ENCODE results near the gene BCL2L15. TPM values are rescaled to one million over a fixed set of nuclear protein-coding genes. Genes with fewer than 3 reads are reported as not detected.

Gene BCL2L15
- total RNA-seq, 6 experiments from 2014 or later, result 0.41 to 0.59 TPM; not detected in 4

DNA sequence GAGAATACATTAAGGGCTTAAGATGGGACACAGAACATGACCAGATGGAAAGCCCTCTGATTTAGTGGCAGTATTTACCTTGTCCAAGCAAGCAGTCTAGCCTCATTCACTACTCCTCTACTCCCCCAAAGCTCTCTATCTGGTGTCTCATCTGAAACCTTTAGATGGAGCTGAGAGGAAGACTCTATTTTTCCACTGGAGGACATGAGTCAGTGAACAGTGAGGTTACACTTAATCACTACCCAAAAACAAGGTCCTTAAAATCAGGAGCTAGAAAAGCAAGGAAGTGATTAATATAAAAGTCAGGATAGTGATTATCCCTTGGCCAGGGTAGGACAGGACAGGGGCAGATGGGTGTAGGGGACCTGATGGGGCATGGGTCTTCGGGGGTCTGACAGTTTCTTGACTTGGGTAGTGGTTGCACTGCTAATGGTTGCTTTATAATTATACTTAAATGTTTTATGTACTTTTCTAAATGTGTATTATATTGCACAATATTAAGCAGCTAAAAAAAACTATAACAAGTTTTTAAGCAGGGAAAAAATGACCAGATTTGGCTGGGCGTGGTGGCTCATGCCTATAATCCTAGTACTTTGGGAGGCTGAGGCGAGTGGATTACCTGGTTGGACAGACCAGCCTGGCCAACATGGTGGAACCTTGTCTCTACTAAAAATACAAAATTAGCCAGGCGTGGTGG is 18.8 kb downstream of the BCL2L15 start:
- TF ChIP-seq, protein P1, sequence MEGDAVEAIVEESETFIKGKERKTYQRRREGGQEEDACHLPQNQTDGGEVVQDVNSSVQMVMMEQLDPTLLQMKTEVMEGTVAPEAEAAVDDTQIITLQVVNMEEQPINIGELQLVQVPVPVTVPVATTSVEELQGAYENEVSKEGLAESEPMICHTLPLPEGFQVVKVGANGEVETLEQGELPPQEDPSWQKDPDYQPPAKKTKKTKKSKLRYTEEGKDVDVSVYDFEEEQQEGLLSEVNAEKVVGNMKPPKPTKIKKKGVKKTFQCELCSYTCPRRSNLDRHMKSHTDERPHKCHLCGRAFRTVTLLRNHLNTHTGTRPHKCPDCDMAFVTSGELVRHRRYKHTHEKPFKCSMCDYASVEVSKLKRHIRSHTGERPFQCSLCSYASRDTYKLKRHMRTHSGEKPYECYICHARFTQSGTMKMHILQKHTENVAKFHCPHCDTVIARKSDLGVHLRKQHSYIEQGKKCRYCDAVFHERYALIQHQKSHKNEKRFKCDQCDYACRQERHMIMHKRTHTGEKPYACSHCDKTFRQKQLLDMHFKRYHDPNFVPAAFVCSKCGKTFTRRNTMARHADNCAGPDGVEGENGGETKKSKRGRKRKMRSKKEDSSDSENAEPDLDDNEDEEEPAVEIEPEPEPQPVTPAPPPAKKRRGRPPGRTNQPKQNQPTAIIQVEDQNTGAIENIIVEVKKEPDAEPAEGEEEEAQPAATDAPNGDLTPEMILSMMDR (IDR thresholded peaks at IDR 0.05), result no peak
- Mint-ChIP-seq H3K4me1 (ENCODE audit: low read depth) (peaks cover 53% of the 10 kb centered on the region), H3K4me3 (0 out of 2 replicates have a peak overlapping the region, but pooled peaks have one; percentile 1), H3K27me3 (ENCODE audit: insufficient read depth) (0 out of 2 replicates have a peak, but pooled peaks cover 4% of the 10 kb centered on the region), H3K9me3 (no peaks in the 10 kb centered on the region), H3K27ac (peak overlapping the region; percentile 88), H3K36me3 (ENCODE audit: low read depth) (no peaks in the 10 kb centered on the region)
- peak; percentile 67 for DNase-seq

DNA sequence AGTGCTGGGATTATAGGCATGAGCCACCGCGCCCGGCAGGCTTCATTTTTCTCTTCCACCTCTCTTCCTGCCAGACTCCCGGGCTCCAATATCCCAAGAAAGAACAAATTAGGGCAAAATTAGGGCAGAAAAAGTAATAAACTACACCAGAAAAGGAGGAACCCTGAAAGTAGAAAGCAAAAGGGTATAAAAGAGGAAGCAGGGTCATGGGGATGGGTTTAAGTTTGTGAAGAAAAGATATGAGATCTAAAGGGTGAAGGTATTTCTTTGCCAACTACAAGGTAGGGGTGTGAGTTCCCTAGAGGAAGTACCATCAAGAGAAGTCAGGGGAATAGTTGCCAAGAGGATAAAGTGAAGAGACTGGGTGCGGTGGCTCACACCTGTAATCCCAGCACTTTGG is 25.7 kb downstream of the BCL2L15 start:
- Mint-ChIP-seq H3K36me3 (ENCODE audit: low read depth) (no peaks in the 10 kb centered on the region), H3K4me1 (ENCODE audit: low read depth) (peaks cover 43% of the 10 kb centered on the region), H3K27ac (peak overlapping the region; percentile 90), H3K4me3 (no peak overlapping the region), H3K9me3 (no peaks in the 10 kb centered on the region), H3K27me3 (ENCODE audit: insufficient read depth) (peaks cover 4% of the 10 kb centered on the region; the same call in 1 of the 2 replicates)
- TF ChIP-seq, protein P1 (IDR thresholded peaks at IDR 0.05), result no peak
- DNase-seq, result no peak

DNA sequence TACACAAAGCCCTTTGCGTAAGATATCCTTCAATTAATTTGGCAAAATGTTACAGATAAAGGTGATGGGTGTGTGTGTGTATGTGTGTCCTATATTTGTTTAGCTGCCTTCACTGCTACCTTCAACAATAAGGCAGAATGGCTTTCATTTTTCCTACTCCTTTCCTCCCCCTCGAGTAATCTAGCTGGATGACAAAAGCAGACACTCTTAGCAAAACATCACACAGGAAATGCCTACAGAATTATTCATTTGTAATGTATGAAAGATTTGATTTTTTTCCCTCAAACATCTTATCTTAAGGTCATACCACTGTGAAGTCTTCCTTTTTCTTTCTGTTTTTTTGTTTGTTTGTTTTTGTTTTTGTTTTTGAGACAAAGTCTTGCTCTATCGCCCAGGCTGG is 26.5 kb downstream of the BCL2L15 start:
- Mint-ChIP-seq H3K4me3 (peak overlapping the region; percentile 77), H3K4me1 (ENCODE audit: low read depth) (peaks cover 50% of the 10 kb centered on the region)

DNA sequence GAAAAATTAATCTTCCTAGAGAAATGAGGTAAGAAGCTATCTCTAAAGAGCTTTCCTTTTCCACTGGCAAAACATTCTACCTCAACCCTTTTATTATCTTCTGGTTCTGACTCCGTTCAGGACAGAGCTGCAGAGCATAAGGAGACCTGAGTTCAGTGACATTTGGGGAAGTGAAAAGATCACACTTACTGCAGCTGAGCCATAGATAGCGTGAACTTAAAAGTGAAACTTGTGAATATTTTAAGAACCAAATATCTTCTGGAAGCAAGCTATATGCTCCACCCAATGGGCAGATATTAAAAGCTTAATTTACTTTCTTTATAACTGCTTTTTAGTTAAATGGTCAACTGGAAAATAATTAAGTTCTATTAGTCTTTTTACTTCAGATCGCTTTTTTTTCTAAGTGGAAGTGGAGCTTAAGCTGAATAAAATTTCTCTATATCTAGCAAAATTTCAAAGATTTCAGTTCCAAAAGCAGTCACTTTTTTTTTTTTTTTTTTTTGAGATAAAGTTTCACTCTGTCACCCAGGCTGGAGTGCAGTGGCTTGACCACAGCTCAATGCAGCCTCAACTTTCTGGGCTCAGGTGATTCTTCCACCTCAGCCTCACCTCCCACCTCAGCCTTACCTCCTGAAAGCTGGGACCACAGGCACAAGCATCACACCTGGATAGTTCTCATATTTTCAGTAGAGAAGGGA is 27.8 kb downstream of the BCL2L15 start:
- DNase-seq, result no peak
- Mint-ChIP-seq H3K4me3 (peak overlapping the region; percentile 77), H3K27ac (peak overlapping the region; percentile 90), H3K36me3 (ENCODE audit: low read depth) (no peaks in the 10 kb centered on the region), H3K9me3 (no peaks in the 10 kb centered on the region), H3K27me3 (ENCODE audit: insufficient read depth) (peaks cover 4% of the 10 kb centered on the region; the same call in 1 of the 2 replicates), H3K4me1 (ENCODE audit: low read depth) (peaks cover 55% of the 10 kb centered on the region)
- TF ChIP-seq, protein P1 (IDR thresholded peaks at IDR 0.05), result no peak

More for the DNA sequence above, 26.5 kb downstream of the BCL2L15 start:
- H3K27ac Mint-ChIP-seq, result peak overlapping the region; percentile 90
- DNase-seq, result peak; percentile 56
- no peaks in the 10 kb centered on the region for H3K9me3 Mint-ChIP-seq
- TF ChIP-seq, protein P1 (IDR thresholded peaks at IDR 0.05), result no peak
- no peaks in the 10 kb centered on the region for H3K36me3 Mint-ChIP-seq (ENCODE audit: low read depth)
- peaks cover 4% of the 10 kb centered on the region; the same call in 1 of the 2 replicates for H3K27me3 Mint-ChIP-seq (ENCODE audit: insufficient read depth)

DNA sequence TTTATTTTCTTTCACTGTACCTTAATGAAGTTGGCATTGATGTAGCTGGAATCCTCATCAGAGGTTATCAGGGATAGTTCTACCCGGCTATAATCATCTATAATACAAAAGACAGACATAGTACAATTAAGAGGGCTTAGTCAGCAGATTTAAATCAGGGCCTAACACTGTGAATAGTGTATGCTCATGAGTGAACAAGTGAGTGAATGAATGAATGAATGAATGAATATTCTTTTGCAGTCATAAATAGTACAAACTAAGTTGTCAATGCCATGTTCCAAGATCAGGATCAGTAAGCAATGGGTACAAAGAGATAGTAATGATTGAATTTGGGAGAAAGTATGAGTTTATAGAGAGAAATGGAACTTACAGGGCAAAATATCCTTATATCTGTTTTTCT is 28.4 kb downstream of the BCL2L15 start:
- H3K36me3 Mint-ChIP-seq (ENCODE audit: low read depth), result no peaks in the 10 kb centered on the region
- TF ChIP-seq, protein P1 (IDR thresholded peaks at IDR 0.05), result no peak
- no peak for DNase-seq
- H3K27me3 Mint-ChIP-seq (ENCODE audit: insufficient read depth), result peaks cover 4% of the 10 kb centered on the region; the same call in 1 of the 2 replicates
- H3K9me3 Mint-ChIP-seq, result no peaks in the 10 kb centered on the region
- H3K4me3 Mint-ChIP-seq, result peak overlapping the region; percentile 77; the same call in 1 of the 2 replicates
- H3K27ac Mint-ChIP-seq, result peak overlapping the region; percentile 82; the same call in 1 of the 2 replicates
- peaks cover 55% of the 10 kb centered on the region for H3K4me1 Mint-ChIP-seq (ENCODE audit: low read depth)
